T-helper 9 cell (primary cell): ENCODE results near the gene RABEP2.
"Not testable (repeated sequence)": the region's sequence is repeated elsewhere in the genome, so short reads cannot be mapped to it uniquely, and the experiment has no call there.

ENCODE experiments used
- DNase-seq: peaks from one replicate; pipeline ENCODE4 v3.0.0-alpha.2; 2020

The RABEP2 gene

GRCh38 chr16:28876973-28877654 lies 47.9 kb downstream of the RABEP2 start:
- no peak for DNase-seq

- no peak for DNase-seq
Observed at GRCh38 chr16:28876019-28876659, 48.9 kb downstream of the RABEP2 start.

- no peak for DNase-seq
Observed at GRCh38 chr16:28875134-28876018, 49.7 kb downstream of the RABEP2 start.

GRCh38 chr16:28874406-28874805 lies 50.6 kb downstream of the RABEP2 start:
- no peak for DNase-seq

- peak; percentile 55 for DNase-seq
Observed at GRCh38 chr16:28873543-28874201, 51.4 kb downstream of the RABEP2 start.

- no peak for DNase-seq
Observed at GRCh38 chr16:28872952-28873351, 52.1 kb downstream of the RABEP2 start.

GRCh38 chr16:28869201-28869600 lies 55.8 kb downstream of the RABEP2 start:
- DNase-seq = no peak

GRCh38 chr16:28867646-28868045 lies 57.4 kb downstream of the RABEP2 start:
- not testable (repeated sequence) for DNase-seq

GRCh38 chr16:28867241-28867640 lies 57.8 kb downstream of the RABEP2 start:
- DNase-seq = no peak

- no peak for DNase-seq
Observed at GRCh38 chr16:28866454-28866804, 58.6 kb downstream of the RABEP2 start.

- no peak for DNase-seq
Observed at GRCh38 chr16:28865722-28866453, 59.1 kb downstream of the RABEP2 start.

GRCh38 chr16:28865001-28865688 lies 59.9 kb downstream of the RABEP2 start:
- no peak for DNase-seq

- no peak for DNase-seq
Observed at GRCh38 chr16:28863929-28864793, 60.9 kb downstream of the RABEP2 start.

- no peak for DNase-seq
Observed at GRCh38 chr16:28859326-28859725, 65.7 kb downstream of the RABEP2 start.

GRCh38 chr16:28858421-28858820 lies 66.6 kb downstream of the RABEP2 start:
- DNase-seq = no peak
